T-helper 1 cell (primary cell): ENCODE data around the gene RHCG.

Source experiments
- DNase-seq, 5 donors: peaks; one replicate each; pipeline ENCODE4 v3.0.0-alpha.2; 2012 to 2020

Gene RHCG

DNA sequence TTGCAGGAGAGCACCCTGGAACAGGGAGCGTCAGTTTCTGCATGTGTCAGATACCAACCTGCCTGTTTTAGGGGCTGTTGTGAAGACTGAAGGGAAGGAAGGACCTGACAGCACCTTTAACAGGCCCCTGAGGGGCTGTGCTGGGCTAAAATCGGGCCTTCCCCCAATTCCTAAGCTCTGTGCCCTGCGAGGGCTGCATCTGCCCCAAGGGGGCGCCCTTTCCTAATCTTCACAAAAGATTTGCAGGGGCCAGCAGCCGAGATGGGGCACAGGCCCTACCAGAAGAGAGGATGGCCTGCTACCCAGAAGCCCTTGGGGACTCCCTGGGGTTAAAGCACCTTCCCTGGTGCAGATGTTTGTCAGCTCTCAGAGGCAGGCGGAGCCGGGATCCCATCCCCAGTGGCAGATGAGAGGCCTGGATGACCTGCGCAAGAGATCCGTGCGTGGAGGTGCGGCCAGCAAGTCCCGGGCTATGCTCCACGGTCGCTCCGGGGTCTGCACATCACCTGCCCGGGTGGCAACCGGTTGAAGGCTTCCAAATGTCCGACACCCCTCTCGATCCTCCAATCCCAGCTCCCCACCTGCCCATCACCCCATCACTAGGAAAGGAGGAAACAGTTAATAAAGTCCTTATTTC, 53.6 kb downstream of the RHCG start:
- peak in 1 of 5 donors; percentile 23 for DNase-seq

DNA sequence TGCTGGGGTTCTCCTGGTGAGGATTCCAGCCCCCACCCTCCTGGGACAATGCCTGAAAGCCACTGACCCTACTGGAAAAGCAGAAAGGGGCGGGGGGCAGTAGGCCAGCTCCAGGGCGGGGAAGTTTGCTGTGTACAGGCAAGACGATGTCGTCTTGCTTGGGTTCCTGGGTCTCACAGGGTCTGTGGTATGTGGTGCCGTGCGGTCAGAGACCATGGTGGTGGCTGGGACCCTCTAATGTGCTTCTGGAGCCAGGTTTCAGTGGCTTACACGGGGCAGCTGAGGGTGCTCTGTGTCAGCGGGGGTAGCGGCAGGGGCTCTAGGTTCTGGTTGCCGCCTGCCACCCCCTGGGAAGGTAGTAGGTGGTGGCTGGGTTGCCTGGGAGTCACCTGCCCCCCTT, 54.2 kb downstream of the RHCG start:
- no peak for DNase-seq

DNA sequence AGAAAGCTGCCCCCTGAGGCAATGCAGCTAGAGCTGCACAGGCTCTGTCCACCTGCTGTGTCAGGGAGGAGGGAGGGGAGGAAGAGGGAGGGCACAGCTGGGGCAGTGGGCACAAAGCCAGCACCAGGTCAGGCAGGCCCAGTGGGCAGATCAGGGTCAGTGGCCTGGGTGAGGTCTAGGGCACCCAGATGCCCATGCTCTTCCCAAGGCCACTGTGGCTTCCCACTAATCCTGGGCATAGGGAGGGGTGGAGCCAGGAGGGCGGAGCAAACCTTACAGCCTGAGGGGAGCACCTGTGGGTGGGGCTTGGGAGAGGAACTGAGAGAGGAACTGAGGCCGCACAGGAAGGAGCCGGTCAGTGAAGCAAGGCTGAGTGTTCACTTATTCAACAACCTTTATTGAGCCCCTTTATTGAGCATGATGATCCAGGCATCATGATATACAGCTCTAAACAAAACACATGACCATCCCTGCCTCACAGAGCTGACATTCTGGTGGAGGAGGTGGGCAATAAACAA, 55.0 kb downstream of the RHCG start:
- DNase-seq: no peak

GRCh38 chr15:89439764-89440163, 56.6 kb downstream of the RHCG start:
- DNase-seq: no peak

- no peak for DNase-seq
Measured at GRCh38 chr15:89436560-89437311, 59.6 kb downstream of the RHCG start.

DNA sequence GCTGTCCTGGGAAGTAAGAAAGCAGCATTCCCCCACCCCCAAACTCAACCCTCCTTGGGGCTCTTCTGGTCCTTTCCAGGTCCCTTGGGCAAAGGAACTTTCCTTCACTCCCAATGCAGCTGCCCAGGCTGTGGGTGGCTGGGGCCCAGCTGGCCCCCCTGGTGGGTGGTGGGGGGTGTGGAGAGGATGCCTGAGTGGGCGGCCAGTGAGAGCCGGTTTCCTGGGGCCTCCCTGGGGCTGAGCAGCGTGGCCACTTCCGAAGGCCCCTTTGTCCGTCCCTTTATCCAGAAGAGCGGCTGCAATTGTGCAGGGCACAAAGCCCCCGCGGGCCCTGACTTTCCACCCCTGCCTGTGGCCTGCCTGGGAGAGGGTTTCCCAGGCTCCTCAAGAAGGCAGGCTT, 61.0 kb downstream of the RHCG start:
- no peak for DNase-seq

DNA sequence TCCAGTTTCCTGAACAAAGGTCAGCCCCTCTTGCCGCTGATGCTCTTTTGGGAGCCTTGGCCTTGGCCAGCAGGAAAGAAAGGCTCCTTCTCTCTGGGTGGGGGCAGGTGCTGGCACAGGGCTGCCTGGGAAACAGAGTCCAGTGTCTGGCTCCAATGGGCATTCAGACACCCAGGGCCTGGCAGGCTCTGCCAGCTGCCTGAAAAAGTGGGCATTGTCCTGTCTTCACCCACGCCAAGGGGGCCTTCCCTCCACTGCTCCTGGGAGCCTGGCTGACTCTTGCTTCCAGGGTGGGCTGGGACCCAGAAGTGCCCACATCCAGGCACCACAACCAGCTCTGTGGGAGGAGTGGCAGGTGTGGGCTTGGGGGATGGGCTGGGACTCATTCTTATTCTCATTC, 62.7 kb downstream of the RHCG start:
- no peak for DNase-seq

GRCh38 chr15:89430530-89431341, 65.6 kb downstream of the RHCG start:
- DNase-seq: peak; percentile 52 to 84 (median 71)

- DNase-seq: no peak
Measured at GRCh38 chr15:89429986-89430385, 66.4 kb downstream of the RHCG start.

- DNase-seq: no peak
Measured at GRCh38 chr15:89429023-89429422, 67.4 kb downstream of the RHCG start.

DNA sequence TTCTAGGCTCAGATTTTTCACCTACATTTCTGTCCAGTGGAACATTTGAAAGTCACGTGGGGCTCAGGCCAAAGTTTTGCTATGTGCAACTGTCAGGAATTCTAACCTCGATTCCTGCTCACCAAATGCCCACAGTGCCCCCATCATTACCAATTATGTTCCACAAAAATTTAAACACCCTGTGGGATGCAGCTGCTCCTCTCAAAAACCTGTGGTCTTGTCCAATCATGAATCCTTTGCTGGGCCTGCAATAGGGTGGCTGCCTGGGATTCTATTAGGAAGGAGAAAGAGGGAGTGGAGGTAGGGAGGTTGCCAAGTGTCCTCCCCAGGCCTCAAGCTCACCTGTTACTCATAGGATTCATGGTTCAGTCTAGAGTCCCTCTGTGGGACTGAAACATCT, 68.1 kb downstream of the RHCG start:
- DNase-seq: no peak

- DNase-seq: no peak
Measured at GRCh38 chr15:89426500-89426899, 69.9 kb downstream of the RHCG start.

GRCh38 chr15:89423981-89424380, 72.4 kb downstream of the RHCG start:
- DNase-seq: no peak
